K562 (cell line): ENCODE results near the gene CORO2A. TPM values are rescaled to one million over a fixed set of nuclear protein-coding genes. Genes with fewer than 3 reads are reported as not detected.

Experiments used
- CBFB ChIP-seq: sonication (generic); formaldehyde crosslinking; IDR thresholded peaks from 2 replicates; pipeline ENCODE4 v1.4.0; 2020; ENCODE audit warnings: mild to moderate bottlenecking, missing genetic modification reagents
- CCNT2 ChIP-seq: IDR thresholded peaks from 2 replicates; pipeline ENCODE4 v1.6.1; 2011; ENCODE audit warnings: borderline replicate concordance, low read depth, mild to moderate bottlenecking, moderate library complexity, mixed read lengths, low read length; ENCODE audit not compliant: insufficient read length; ENCODE audit errors: extremely low read depth
- CHD4 ChIP-seq: fragments of 200-600 bp; sonication (generic); IDR thresholded peaks from 3 replicates; pipeline ENCODE4 v1.6.1; 2012; ENCODE audit warnings: low read depth, mild to moderate bottlenecking, mixed read lengths, low read length, inconsistent platforms; ENCODE audit not compliant: insufficient read depth, insufficient replicate concordance, poor library complexity, severe bottlenecking
- EHMT2 ChIP-seq: fragments of 450-650 bp; IDR thresholded peaks from 2 replicates; pipeline ENCODE4 v1.6.1; 2018; ENCODE audit warnings: antibody characterized with exemption
- HCFC1 ChIP-seq: IDR thresholded peaks from 2 replicates; pipeline ENCODE4 v1.6.1; 2012; ENCODE audit warnings: low read depth, low read length, improper control_type of control experiment
- HDAC1 ChIP-seq, 2 experiments: fragments of 450-650 bp; IDR thresholded peaks; 2 replicates each; pipeline ENCODE4 v1.6.1; 2016 to 2017; ENCODE audit warnings: inconsistent platforms in 1 of 2, mild to moderate bottlenecking in 1 of 2, moderate library complexity in 1 of 2
- HEY1 ChIP-seq: fragments of 250-450 bp; sonication (Bioruptor Pico); IDR thresholded peaks from 2 replicates; pipeline ENCODE4 v1.5.0; 2020; ENCODE audit warnings: mild to moderate bottlenecking, moderate library complexity, borderline replicate concordance
- HMGN3 ChIP-seq: IDR thresholded peaks from 2 replicates; pipeline ENCODE4 v1.6.1; 2011; ENCODE audit warnings: borderline replicate concordance, low read depth, mild to moderate bottlenecking, mixed read lengths, low read length; ENCODE audit not compliant: insufficient read length; ENCODE audit errors: extremely low read depth
- KLF16 ChIP-seq: IDR thresholded peaks from 2 replicates; pipeline ENCODE4 v1.6.1; 2016; ENCODE audit warnings: antibody characterized with exemption
- MAFK ChIP-seq: IDR thresholded peaks from 2 replicates; pipeline ENCODE4 v1.6.1; 2011; ENCODE audit warnings: low read length, improper control_type of control experiment
- NFXL1 ChIP-seq: fragments of 450-650 bp; formaldehyde crosslinking; IDR thresholded peaks from 2 replicates; pipeline ENCODE4 v1.4.0; 2021; ENCODE audit warnings: mild to moderate bottlenecking
- PCBP2 ChIP-seq: fragments of 200-400 bp; formaldehyde crosslinking; IDR thresholded peaks from 2 replicates; pipeline ENCODE4 v1.6.1; 2018; ENCODE audit warnings: low read length, low read depth, mild to moderate bottlenecking, moderate library complexity; ENCODE audit not compliant: poor library complexity, severe bottlenecking
- SOX6 ChIP-seq: fragments of 450-650 bp; IDR thresholded peaks from 2 replicates; pipeline ENCODE4 v1.6.1; 2014; ENCODE audit warnings: mild to moderate bottlenecking
- TCF7 ChIP-seq: sonication (generic); IDR thresholded peaks from 2 replicates; pipeline ENCODE4 v1.6.1; 2016; ENCODE audit warnings: antibody characterized with exemption, borderline replicate concordance
- ZEB2 ChIP-seq: fragments of 450-650 bp; IDR thresholded peaks from 2 replicates; pipeline ENCODE4 v1.6.1; 2016
- ZKSCAN1 ChIP-seq: fragments of 150-350 bp; IDR thresholded peaks from 2 replicates; pipeline ENCODE4 v1.6.1; 2016; ENCODE audit warnings: low read depth, low read length
- polyA plus RNA-seq, 8 experiments: library from polyadenylated mRNA; depleted of rRNA in 4 of 8; stranded (reverse) in 5 of 8; unstranded in 3 of 8; fragments of >200 nt; fragmentation: Nextera tagmentation in 2 of 8; fragmentation: Illumina TruSeq in 1 of 8; extraction: Ambion mirVana in 2 of 8; extraction: Trizol in 1 of 8; gene quantifications; 2 replicates each; pipeline versions ENCODE4 v1.2.1 to v1.2.3, GENCODE V29; 2011 to 2014; ENCODE audit warnings: inconsistent platforms in 1 of 8, missing spikeins in 1 of 8
- total RNA-seq, 7 experiments: library from RNA; depleted of rRNA in 6 of 7; stranded (reverse); fragments of >200 nt in 6 of 7; fragmentation: Illumina TruSeq in 2 of 7; extraction: Trizol in 2 of 7; gene quantifications; 2 replicates each; pipeline versions ENCODE4 v1.2.1 to v1.2.3, GENCODE V29; 2011 to 2021; ENCODE audit warnings: low replicate concordance in 1 of 7
- TF ChIP-seq, protein P1 (sequence below): fragments of 450-650 bp; formaldehyde crosslinking; IDR thresholded peaks from 2 replicates; pipeline ENCODE4 v1.4.0; 2020; ENCODE audit warnings: mild to moderate bottlenecking, moderate library complexity
- TF ChIP-seq, protein P2 (sequence below): fragments of 450-650 bp; IDR thresholded peaks from 2 replicates; pipeline ENCODE4 v1.6.1; 2016
- TF ChIP-seq, protein P3 (sequence below): fragments of 450-650 bp; IDR thresholded peaks from 2 replicates; pipeline ENCODE4 v1.6.1; 2017; ENCODE audit warnings: antibody characterized with exemption
- TF ChIP-seq, protein P4 (sequence below), 2 experiments: fragments of 150-350 bp in 1 of 2; IDR thresholded peaks; 2 replicates each; pipeline ENCODE4 v1.6.1; 2012 to 2016; ENCODE audit warnings: low read depth in 2 of 2, low read length in 2 of 2, mild to moderate bottlenecking in 1 of 2, moderate library complexity in 1 of 2

Gene CORO2A
- total and polyA plus RNA-seq, 9 of the 15 experiments (the other 6 are each of a cell fraction or from before 2014, with no cell fraction given) = 9.5 to 26.6 (median 18.0) TPM

DNA sequence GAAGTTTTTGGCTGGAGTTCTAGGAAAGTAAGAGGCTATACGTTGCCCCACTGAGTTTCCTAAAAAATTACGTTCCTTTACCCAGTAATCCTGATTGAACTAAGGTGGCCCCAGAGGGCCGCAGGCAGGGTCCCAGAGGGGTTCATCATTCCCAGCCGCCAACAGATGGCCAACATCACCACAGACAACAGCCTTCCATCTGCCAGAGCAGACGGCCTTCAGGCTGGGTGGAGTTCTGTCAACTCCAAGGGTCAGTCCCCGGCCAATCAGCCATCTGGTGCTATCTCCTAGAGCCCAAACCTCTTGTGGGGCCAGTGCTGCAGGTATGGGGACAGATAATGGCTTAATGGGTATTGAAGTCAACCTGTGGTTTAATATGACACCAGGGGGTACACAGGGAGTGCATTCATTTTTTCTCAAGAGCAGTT lies 32.6 kb upstream of the CORO2A start (continued):
- TF ChIP-seq, protein P1, sequence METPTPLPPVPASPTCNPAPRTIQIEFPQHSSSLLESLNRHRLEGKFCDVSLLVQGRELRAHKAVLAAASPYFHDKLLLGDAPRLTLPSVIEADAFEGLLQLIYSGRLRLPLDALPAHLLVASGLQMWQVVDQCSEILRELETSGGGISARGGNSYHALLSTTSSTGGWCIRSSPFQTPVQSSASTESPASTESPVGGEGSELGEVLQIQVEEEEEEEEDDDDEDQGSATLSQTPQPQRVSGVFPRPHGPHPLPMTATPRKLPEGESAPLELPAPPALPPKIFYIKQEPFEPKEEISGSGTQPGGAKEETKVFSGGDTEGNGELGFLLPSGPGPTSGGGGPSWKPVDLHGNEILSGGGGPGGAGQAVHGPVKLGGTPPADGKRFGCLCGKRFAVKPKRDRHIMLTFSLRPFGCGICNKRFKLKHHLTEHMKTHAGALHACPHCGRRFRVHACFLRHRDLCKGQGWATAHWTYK (CRISPR knock-in tag) = no peak
- TF ChIP-seq KLF16 = peak; percentile 98
- peak; percentile 89 for TF ChIP-seq CBFB
- no peak for TF ChIP-seq HEY1
- no peak for TF ChIP-seq CHD4
- TF ChIP-seq SOX6 = peak; percentile 94
- TF ChIP-seq, protein P2, sequence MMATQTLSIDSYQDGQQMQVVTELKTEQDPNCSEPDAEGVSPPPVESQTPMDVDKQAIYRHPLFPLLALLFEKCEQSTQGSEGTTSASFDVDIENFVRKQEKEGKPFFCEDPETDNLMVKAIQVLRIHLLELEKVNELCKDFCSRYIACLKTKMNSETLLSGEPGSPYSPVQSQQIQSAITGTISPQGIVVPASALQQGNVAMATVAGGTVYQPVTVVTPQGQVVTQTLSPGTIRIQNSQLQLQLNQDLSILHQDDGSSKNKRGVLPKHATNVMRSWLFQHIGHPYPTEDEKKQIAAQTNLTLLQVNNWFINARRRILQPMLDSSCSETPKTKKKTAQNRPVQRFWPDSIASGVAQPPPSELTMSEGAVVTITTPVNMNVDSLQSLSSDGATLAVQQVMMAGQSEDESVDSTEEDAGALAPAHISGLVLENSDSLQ = peak; percentile 68; the same call in 1 of the 2 replicates
- TF ChIP-seq, protein P3, sequence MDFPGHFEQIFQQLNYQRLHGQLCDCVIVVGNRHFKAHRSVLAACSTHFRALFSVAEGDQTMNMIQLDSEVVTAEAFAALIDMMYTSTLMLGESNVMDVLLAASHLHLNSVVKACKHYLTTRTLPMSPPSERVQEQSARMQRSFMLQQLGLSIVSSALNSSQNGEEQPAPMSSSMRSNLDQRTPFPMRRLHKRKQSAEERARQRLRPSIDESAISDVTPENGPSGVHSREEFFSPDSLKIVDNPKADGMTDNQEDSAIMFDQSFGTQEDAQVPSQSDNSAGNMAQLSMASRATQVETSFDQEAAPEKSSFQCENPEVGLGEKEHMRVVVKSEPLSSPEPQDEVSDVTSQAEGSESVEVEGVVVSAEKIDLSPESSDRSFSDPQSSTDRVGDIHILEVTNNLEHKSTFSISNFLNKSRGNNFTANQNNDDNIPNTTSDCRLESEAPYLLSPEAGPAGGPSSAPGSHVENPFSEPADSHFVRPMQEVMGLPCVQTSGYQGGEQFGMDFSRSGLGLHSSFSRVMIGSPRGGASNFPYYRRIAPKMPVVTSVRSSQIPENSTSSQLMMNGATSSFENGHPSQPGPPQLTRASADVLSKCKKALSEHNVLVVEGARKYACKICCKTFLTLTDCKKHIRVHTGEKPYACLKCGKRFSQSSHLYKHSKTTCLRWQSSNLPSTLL = no peak
- 0 out of 2 replicates have a peak, but pooled peaks have one; percentile 25 for TF ChIP-seq HCFC1
- TF ChIP-seq, protein P4, sequence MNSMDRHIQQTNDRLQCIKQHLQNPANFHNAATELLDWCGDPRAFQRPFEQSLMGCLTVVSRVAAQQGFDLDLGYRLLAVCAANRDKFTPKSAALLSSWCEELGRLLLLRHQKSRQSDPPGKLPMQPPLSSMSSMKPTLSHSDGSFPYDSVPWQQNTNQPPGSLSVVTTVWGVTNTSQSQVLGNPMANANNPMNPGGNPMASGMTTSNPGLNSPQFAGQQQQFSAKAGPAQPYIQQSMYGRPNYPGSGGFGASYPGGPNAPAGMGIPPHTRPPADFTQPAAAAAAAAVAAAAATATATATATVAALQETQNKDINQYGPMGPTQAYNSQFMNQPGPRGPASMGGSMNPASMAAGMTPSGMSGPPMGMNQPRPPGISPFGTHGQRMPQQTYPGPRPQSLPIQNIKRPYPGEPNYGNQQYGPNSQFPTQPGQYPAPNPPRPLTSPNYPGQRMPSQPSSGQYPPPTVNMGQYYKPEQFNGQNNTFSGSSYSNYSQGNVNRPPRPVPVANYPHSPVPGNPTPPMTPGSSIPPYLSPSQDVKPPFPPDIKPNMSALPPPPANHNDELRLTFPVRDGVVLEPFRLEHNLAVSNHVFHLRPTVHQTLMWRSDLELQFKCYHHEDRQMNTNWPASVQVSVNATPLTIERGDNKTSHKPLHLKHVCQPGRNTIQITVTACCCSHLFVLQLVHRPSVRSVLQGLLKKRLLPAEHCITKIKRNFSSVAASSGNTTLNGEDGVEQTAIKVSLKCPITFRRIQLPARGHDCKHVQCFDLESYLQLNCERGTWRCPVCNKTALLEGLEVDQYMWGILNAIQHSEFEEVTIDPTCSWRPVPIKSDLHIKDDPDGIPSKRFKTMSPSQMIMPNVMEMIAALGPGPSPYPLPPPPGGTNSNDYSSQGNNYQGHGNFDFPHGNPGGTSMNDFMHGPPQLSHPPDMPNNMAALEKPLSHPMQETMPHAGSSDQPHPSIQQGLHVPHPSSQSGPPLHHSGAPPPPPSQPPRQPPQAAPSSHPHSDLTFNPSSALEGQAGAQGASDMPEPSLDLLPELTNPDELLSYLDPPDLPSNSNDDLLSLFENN (IDR thresholded peaks at IDR 0.05; ENCODE audit: low read depth in 2 of 2, low read length in 2 of 2) = peak in 1 of 2 experiments; percentile 97; a peak in 2 of 4 replicates
- no peak for TF ChIP-seq NFXL1 (CRISPR knock-in tag)
- TF ChIP-seq PCBP2 = no peak
- TF ChIP-seq EHMT2 = no peak; the same call in 1 of the 2 replicates
- peak; percentile 80 for TF ChIP-seq CCNT2
- TF ChIP-seq TCF7 = peak; percentile 47; the same call in 1 of the 2 replicates
- TF ChIP-seq HMGN3 = peak; percentile 45
- TF ChIP-seq MAFK = no peak
- TF ChIP-seq ZEB2 = peak; percentile 85
- TF ChIP-seq HDAC1 (IDR thresholded peaks at IDR 0.05) = peak in 1 of 2 experiments; percentile 82; a peak in 2 of 4 replicates
- TF ChIP-seq ZKSCAN1 = peak; percentile 82
